Activated naive CD8-positive, alpha-beta T cell (primary cell): ENCODE results near the gene PCNX1.
"Not testable (repeated sequence)": the region's sequence is repeated elsewhere in the genome, so short reads cannot be mapped to it uniquely, and the experiment has no call there.

ENCODE experiments used
- H3K27ac Mint-ChIP-seq: one replicate; pipeline ENCODE4 v1.8.0; 2021; ENCODE audit warnings: mixed read lengths
- H3K27me3 Mint-ChIP-seq: one replicate; pipeline ENCODE4 v1.8.0; 2021; ENCODE audit warnings: mixed read lengths
- H3K36me3 Mint-ChIP-seq: one replicate; pipeline ENCODE4 v1.8.0; 2021; ENCODE audit warnings: mixed read lengths
- H3K4me1 Mint-ChIP-seq: one replicate; pipeline ENCODE4 v1.8.0; 2021; ENCODE audit warnings: low read depth, mixed read lengths
- H3K4me3 Mint-ChIP-seq: one replicate; pipeline ENCODE4 v1.8.0; 2021; ENCODE audit warnings: mild to moderate bottlenecking, mixed read lengths
- H3K9me3 Mint-ChIP-seq: one replicate; pipeline ENCODE4 v1.8.0; 2021; ENCODE audit warnings: low read depth, mixed read lengths

Gene PCNX1

GRCh38 chr14:70917633-70918032 lies 10.4 kb downstream of the PCNX1 start:
- Mint-ChIP-seq H3K4me1 (peaks cover 84% of the 10 kb centered on the region), H3K36me3 (peaks cover 10% of the 10 kb centered on the region), H3K27ac (peak overlapping the region; percentile 79), H3K27me3 (no peaks in the 10 kb centered on the region), H3K9me3 (no peaks in the 10 kb centered on the region), H3K4me3 (peak overlapping the region; percentile 14)

- peak overlapping the region; percentile 86 for H3K27ac Mint-ChIP-seq
- H3K27me3 Mint-ChIP-seq: no peaks in the 10 kb centered on the region
- H3K4me3 Mint-ChIP-seq: peak overlapping the region; percentile 68
- H3K9me3 Mint-ChIP-seq: no peaks in the 10 kb centered on the region
- H3K4me1 Mint-ChIP-seq: peaks cover 87% of the 10 kb centered on the region
- peaks cover 10% of the 10 kb centered on the region for H3K36me3 Mint-ChIP-seq
Observed at GRCh38 chr14:70919774-70920173, 12.5 kb downstream of the PCNX1 start.

GRCh38 chr14:70920608-70921007 lies 13.3 kb downstream of the PCNX1 start:
- H3K27me3 Mint-ChIP-seq: no peaks in the 10 kb centered on the region
- H3K36me3 Mint-ChIP-seq: peaks cover 10% of the 10 kb centered on the region
- H3K9me3 Mint-ChIP-seq: no peaks in the 10 kb centered on the region
- H3K4me1 Mint-ChIP-seq: peaks cover 86% of the 10 kb centered on the region
- peak overlapping the region; percentile 86 for H3K27ac Mint-ChIP-seq
- peak overlapping the region; percentile 68 for H3K4me3 Mint-ChIP-seq

GRCh38 chr14:70921669-70922068 lies 14.4 kb downstream of the PCNX1 start:
- H3K27me3 Mint-ChIP-seq: no peaks in the 10 kb centered on the region
- H3K36me3 Mint-ChIP-seq: peaks cover 10% of the 10 kb centered on the region
- H3K9me3 Mint-ChIP-seq: no peaks in the 10 kb centered on the region
- no peak overlapping the region for H3K4me3 Mint-ChIP-seq
- H3K27ac Mint-ChIP-seq: peak overlapping the region; percentile 41
- H3K4me1 Mint-ChIP-seq: peaks cover 87% of the 10 kb centered on the region

- Mint-ChIP-seq H3K4me3 (no peak overlapping the region), H3K27me3 (no peaks in the 10 kb centered on the region), H3K36me3 (peaks cover 4% of the 10 kb centered on the region), H3K9me3 (no peaks in the 10 kb centered on the region), H3K27ac (no peak overlapping the region), H3K4me1 (peaks cover 84% of the 10 kb centered on the region)
Observed at GRCh38 chr14:70924521-70924920, 17.3 kb downstream of the PCNX1 start.

- H3K36me3 Mint-ChIP-seq: peaks cover 4% of the 10 kb centered on the region
- H3K27ac Mint-ChIP-seq: peak overlapping the region; percentile 22
- peaks cover 80% of the 10 kb centered on the region for H3K4me1 Mint-ChIP-seq
- H3K4me3 Mint-ChIP-seq: peak overlapping the region; percentile 14
- H3K27me3 Mint-ChIP-seq: no peaks in the 10 kb centered on the region
- no peaks in the 10 kb centered on the region for H3K9me3 Mint-ChIP-seq
Observed at GRCh38 chr14:70926235-70926830, 19.1 kb downstream of the PCNX1 start.

- H3K27ac Mint-ChIP-seq: peak overlapping the region; percentile 69
Observed at GRCh38 chr14:70931008-70931407, 23.7 kb downstream of the PCNX1 start.

GRCh38 chr14:70934084-70934483 lies 26.8 kb downstream of the PCNX1 start:
- Mint-ChIP-seq H3K4me3 (peak overlapping the region; percentile 15), H3K27me3 (no peaks in the 10 kb centered on the region), H3K4me1 (peaks cover 77% of the 10 kb centered on the region), H3K27ac (peak overlapping the region; percentile 90), H3K9me3 (no peaks in the 10 kb centered on the region), H3K36me3 (peaks cover 5% of the 10 kb centered on the region)

More at GRCh38 chr14:70931008-70931407, 23.7 kb downstream of the PCNX1 start:
- peaks cover 78% of the 10 kb centered on the region for H3K4me1 Mint-ChIP-seq
- no peak overlapping the region for H3K4me3 Mint-ChIP-seq
- no peaks in the 10 kb centered on the region for H3K27me3 Mint-ChIP-seq
- peaks cover 2% of the 10 kb centered on the region for H3K36me3 Mint-ChIP-seq
- H3K9me3 Mint-ChIP-seq: no peaks in the 10 kb centered on the region

- Mint-ChIP-seq H3K9me3 (peaks cover 3% of the 10 kb centered on the region), H3K4me1 (peaks cover 77% of the 10 kb centered on the region), H3K27ac (peak overlapping the region; percentile 90), H3K36me3 (peaks cover 9% of the 10 kb centered on the region), H3K27me3 (no peaks in the 10 kb centered on the region), H3K4me3 (peak overlapping the region; percentile 69)
Observed at GRCh38 chr14:70934502-70935134, 27.4 kb downstream of the PCNX1 start.

- Mint-ChIP-seq H3K27me3 (no peaks in the 10 kb centered on the region), H3K4me3 (peak overlapping the region; percentile 69), H3K27ac (peak overlapping the region; percentile 90), H3K4me1 (peaks cover 79% of the 10 kb centered on the region), H3K9me3 (peaks cover 3% of the 10 kb centered on the region), H3K36me3 (peaks cover 9% of the 10 kb centered on the region)
Observed at GRCh38 chr14:70935135-70935534, 27.9 kb downstream of the PCNX1 start.

- not testable (repeated sequence) for H3K27me3 Mint-ChIP-seq, H3K4me3 Mint-ChIP-seq
- Mint-ChIP-seq H3K9me3 (peaks cover 24% of the 10 kb centered on the region), H3K4me1 (peaks cover 78% of the 10 kb centered on the region), H3K27ac (peak overlapping the region; percentile 91), H3K36me3 (peaks cover 40% of the 10 kb centered on the region)
Observed at GRCh38 chr14:70939693-70940092, 32.4 kb downstream of the PCNX1 start.

- H3K9me3 Mint-ChIP-seq: peaks cover 26% of the 10 kb centered on the region
- H3K27ac Mint-ChIP-seq: peak overlapping the region; percentile 91
- H3K27me3 Mint-ChIP-seq: not testable (repeated sequence)
- H3K36me3 Mint-ChIP-seq: peaks cover 42% of the 10 kb centered on the region
- H3K4me3 Mint-ChIP-seq: peak overlapping the region; percentile 40
- H3K4me1 Mint-ChIP-seq: peaks cover 73% of the 10 kb centered on the region
Observed at GRCh38 chr14:70941637-70942341, 34.5 kb downstream of the PCNX1 start.

GRCh38 chr14:70942342-70942706 lies 35.1 kb downstream of the PCNX1 start:
- Mint-ChIP-seq H3K27me3 (no peaks in the 10 kb centered on the region), H3K4me1 (peaks cover 71% of the 10 kb centered on the region), H3K36me3 (peaks cover 45% of the 10 kb centered on the region), H3K27ac (peak overlapping the region; percentile 86), H3K4me3 (peak overlapping the region; percentile 38), H3K9me3 (peaks cover 26% of the 10 kb centered on the region)

GRCh38 chr14:70942721-70943120 lies 35.5 kb downstream of the PCNX1 start:
- H3K27me3 Mint-ChIP-seq: not testable (repeated sequence)
- peaks cover 49% of the 10 kb centered on the region for H3K36me3 Mint-ChIP-seq
- H3K4me3 Mint-ChIP-seq: peak overlapping the region; percentile 38
- peaks cover 67% of the 10 kb centered on the region for H3K4me1 Mint-ChIP-seq
- peak overlapping the region; percentile 86 for H3K27ac Mint-ChIP-seq
- peaks cover 30% of the 10 kb centered on the region for H3K9me3 Mint-ChIP-seq

GRCh38 chr14:70943838-70944237 lies 36.6 kb downstream of the PCNX1 start:
- Mint-ChIP-seq H3K27me3 (no peaks in the 10 kb centered on the region), H3K36me3 (peaks cover 54% of the 10 kb centered on the region), H3K4me1 (peaks cover 62% of the 10 kb centered on the region), H3K4me3 (no peak overlapping the region), H3K27ac (peak overlapping the region; percentile 86), H3K9me3 (peaks cover 30% of the 10 kb centered on the region)
